HuH-7.5 (cell line): ENCODE data around the gene TNFAIP8L3.

Experiments
- DNase-seq: peaks from one replicate; pipeline ENCODE4 v3.0.0; 2011; ENCODE audit warnings: low spot score

Gene TNFAIP8L3

GRCh38 chr15:51117270-51117669 is 22.6 kb upstream of the TNFAIP8L3 start:
- no peak for DNase-seq

GRCh38 chr15:51114437-51115119 is 19.9 kb upstream of the TNFAIP8L3 start:
- no peak for DNase-seq

- no peak for DNase-seq
Measured at GRCh38 chr15:51112078-51112477, 17.4 kb upstream of the TNFAIP8L3 start.

- DNase-seq, result no peak
Measured at GRCh38 chr15:51111061-51111460, 16.4 kb upstream of the TNFAIP8L3 start.

- no peak for DNase-seq
Measured at GRCh38 chr15:51110171-51110570, 15.5 kb upstream of the TNFAIP8L3 start.

GRCh38 chr15:51108933-51109550 is 14.3 kb upstream of the TNFAIP8L3 start:
- no peak for DNase-seq

GRCh38 chr15:51107612-51108011 is 12.9 kb upstream of the TNFAIP8L3 start:
- no peak for DNase-seq

- no peak for DNase-seq
Measured at GRCh38 chr15:51106481-51106880, 11.8 kb upstream of the TNFAIP8L3 start.

- DNase-seq, result no peak
Measured at GRCh38 chr15:51105430-51106016, 10.8 kb upstream of the TNFAIP8L3 start.

GRCh38 chr15:51104512-51104911 is 9.8 kb upstream of the TNFAIP8L3 start:
- DNase-seq, result no peak

GRCh38 chr15:51103330-51103729 is 8.6 kb upstream of the TNFAIP8L3 start:
- DNase-seq, result no peak

GRCh38 chr15:51100785-51101489 is 6.2 kb upstream of the TNFAIP8L3 start:
- no peak for DNase-seq

GRCh38 chr15:51099185-51099584 is 4.5 kb upstream of the TNFAIP8L3 start:
- no peak for DNase-seq

- no peak for DNase-seq
Measured at GRCh38 chr15:51098331-51098619, 3.6 kb upstream of the TNFAIP8L3 start.

GRCh38 chr15:51097553-51098330 is 3.0 kb upstream of the TNFAIP8L3 start:
- no peak for DNase-seq

GRCh38 chr15:51096976-51097375 is 2.3 kb upstream of the TNFAIP8L3 start:
- DNase-seq, result no peak

GRCh38 chr15:51095681-51096331 is 1.1 kb upstream of the TNFAIP8L3 start:
- no peak for DNase-seq

GRCh38 chr15:51093839-51094605 is 684 bp downstream of the TNFAIP8L3 start:
- DNase-seq, result peak; percentile 70

- DNase-seq, result no peak
Measured at GRCh38 chr15:51093488-51093838, 1.2 kb downstream of the TNFAIP8L3 start.

- no peak for DNase-seq
Measured at GRCh38 chr15:51092480-51093040, 2.1 kb downstream of the TNFAIP8L3 start.

- DNase-seq, result no peak
Measured at GRCh38 chr15:51090753-51091152, 4.0 kb downstream of the TNFAIP8L3 start.
